KMS-11 (cell line): ENCODE data around the gene S100A16.
"Not testable (repeated sequence)": the region's sequence is repeated elsewhere in the genome, so short reads cannot be mapped to it uniquely, and the experiment has no call there.

Experiments used
- H2AFZ ChIP-seq: fragments of 200-600 bp; sonication (generic); 2 replicates; pipeline ENCODE4 v1.6.1; 2016; ENCODE audit warnings: antibody characterized with exemption, mixed run types, low read depth
- H3K27ac ChIP-seq: fragments of 200-600 bp; sonication (generic); 2 replicates; pipeline ENCODE4 v1.6.1; 2016; ENCODE audit warnings: mild to moderate bottlenecking, mixed run types
- H3K27me3 ChIP-seq: fragments of 200-600 bp; sonication (generic); 2 replicates; pipeline ENCODE4 v1.6.1; 2017; ENCODE audit warnings: mild to moderate bottlenecking, low read depth, mixed run types, moderate library complexity; ENCODE audit not compliant: insufficient read depth
- H3K36me3 ChIP-seq: fragments of 200-600 bp; sonication (generic); 2 replicates; pipeline ENCODE4 v1.6.1; 2017; ENCODE audit warnings: mild to moderate bottlenecking, mixed run types; ENCODE audit not compliant: insufficient read depth
- H3K4me1 ChIP-seq: fragments of 200-600 bp; sonication (generic); 2 replicates; pipeline ENCODE4 v1.6.1; 2016; ENCODE audit warnings: mild to moderate bottlenecking, low read depth, mixed run types; ENCODE audit not compliant: poor library complexity, severe bottlenecking
- H3K4me2 ChIP-seq: fragments of 200-600 bp; sonication (generic); 2 replicates; pipeline ENCODE4 v1.7.0; 2016; ENCODE audit warnings: mild to moderate bottlenecking, mixed run types
- H3K4me3 ChIP-seq: fragments of 200-600 bp; sonication (generic); IDR thresholded peaks from 2 replicates; pipeline ENCODE4 v1.6.1; 2017; ENCODE audit warnings: low read depth, low read length, mixed read lengths; ENCODE audit not compliant: insufficient read depth
- H3K79me2 ChIP-seq: fragments of 200-600 bp; sonication (generic); 2 replicates; pipeline ENCODE4 v1.6.1; 2016; ENCODE audit warnings: low read depth, mixed run types; ENCODE audit not compliant: insufficient read depth
- H3K9ac ChIP-seq: fragments of 200-600 bp; sonication (generic); 2 replicates; pipeline ENCODE4 v1.6.1; 2016; ENCODE audit warnings: mild to moderate bottlenecking, mixed run types
- H4K20me1 ChIP-seq: fragments of 200-600 bp; sonication (generic); 2 replicates; pipeline ENCODE4 v1.6.1; 2016; ENCODE audit warnings: mild to moderate bottlenecking, mixed run types; ENCODE audit not compliant: insufficient read depth
- CTCF ChIP-seq: fragments of 200-600 bp; sonication (generic); conservative IDR thresholded peaks from 2 replicates; pipeline ENCODE4 v1.6.1; 2017; ENCODE audit warnings: low read depth, mild to moderate bottlenecking, antibody characterized with exemption, low read length, moderate library complexity, mixed read lengths

The S100A16 gene

GRCh38 chr1:153588482-153588881 is 24.5 kb downstream of the S100A16 start:
- Histone ChIP-seq H2AFZ (no peak overlapping the region), H4K20me1 (no peaks in the 10 kb centered on the region), H3K27ac (no peak overlapping the region), H3K36me3 (no peaks in the 10 kb centered on the region), H3K4me2 (no peak overlapping the region), H3K27me3 (no peaks in the 10 kb centered on the region), H3K4me3 (no peak overlapping the region), H3K4me1 (no peaks in the 10 kb centered on the region), H3K79me2 (no peaks in the 10 kb centered on the region), H3K9ac (no peak overlapping the region)
- TF ChIP-seq CTCF = no peak

GRCh38 chr1:153588033-153588432 is 24.9 kb downstream of the S100A16 start:
- H3K9ac ChIP-seq, H4K20me1 ChIP-seq, H3K4me3 ChIP-seq, H3K79me2 ChIP-seq, H3K27me3 ChIP-seq, H3K27ac ChIP-seq, H3K4me1 ChIP-seq, H3K4me2 ChIP-seq, H3K36me3 ChIP-seq, H2AFZ ChIP-seq: not testable (repeated sequence)

- Histone ChIP-seq H3K4me2 (no peak overlapping the region), H3K79me2 (no peaks in the 10 kb centered on the region), H3K27ac (no peak overlapping the region), H3K4me3 (no peak overlapping the region), H3K9ac (no peak overlapping the region), H3K4me1 (no peaks in the 10 kb centered on the region), H3K36me3 (no peaks in the 10 kb centered on the region), H2AFZ (no peak overlapping the region), H4K20me1 (no peaks in the 10 kb centered on the region), H3K27me3 (no peaks in the 10 kb centered on the region)
- no peak for TF ChIP-seq CTCF
These were observed 25.6 kb downstream of the S100A16 start for GRCh38 chr1:153587314-153587713.

- H2AFZ ChIP-seq = no peak overlapping the region
- no peaks in the 10 kb centered on the region for H4K20me1 ChIP-seq
- H3K36me3 ChIP-seq = no peaks in the 10 kb centered on the region
- H3K4me1 ChIP-seq = no peaks in the 10 kb centered on the region
- no peaks in the 10 kb centered on the region for H3K79me2 ChIP-seq
- no peak overlapping the region for H3K27ac ChIP-seq
- H3K9ac ChIP-seq = no peak overlapping the region
- H3K27me3 ChIP-seq = no peaks in the 10 kb centered on the region
- H3K4me3 ChIP-seq = no peak overlapping the region
- H3K4me2 ChIP-seq = no peak overlapping the region
- TF ChIP-seq CTCF = no peak
These were observed 26.6 kb downstream of the S100A16 start for GRCh38 chr1:153586347-153586746.

GRCh38 chr1:153585006-153585405 is 27.9 kb downstream of the S100A16 start:
- Histone ChIP-seq H3K9ac (no peak overlapping the region), H3K4me2 (no peak overlapping the region), H3K79me2 (no peaks in the 10 kb centered on the region), H3K27me3 (no peaks in the 10 kb centered on the region), H2AFZ (no peak overlapping the region), H4K20me1 (no peaks in the 10 kb centered on the region), H3K27ac (no peak overlapping the region), H3K4me3 (no peak overlapping the region), H3K4me1 (no peaks in the 10 kb centered on the region), H3K36me3 (no peaks in the 10 kb centered on the region)
- no peak for TF ChIP-seq CTCF
